Measurements from ENCODE around the gene PSMG3.

PSMG3 gene

DNA sequence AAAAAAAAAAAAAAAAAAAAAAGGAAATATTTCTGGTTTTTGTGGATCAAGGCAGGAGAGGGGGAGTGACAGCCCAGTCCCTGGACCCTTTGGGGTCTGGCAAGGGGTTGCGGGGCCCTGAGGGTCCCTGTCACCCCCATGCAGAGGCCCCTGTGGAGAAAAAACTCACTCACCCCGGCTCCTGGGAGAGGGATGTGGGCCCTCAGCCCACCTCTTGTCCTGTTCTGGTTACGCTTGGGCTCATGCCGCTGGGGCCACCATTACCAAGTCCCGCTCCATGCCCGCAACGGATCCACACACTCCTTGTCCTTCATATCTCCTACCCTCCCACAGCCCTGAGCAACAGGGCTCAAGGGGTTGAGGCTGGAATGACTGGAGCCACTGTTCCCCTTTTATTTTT, 12.8 kb downstream of the PSMG3 start:
- no peak for DNase-seq

DNA sequence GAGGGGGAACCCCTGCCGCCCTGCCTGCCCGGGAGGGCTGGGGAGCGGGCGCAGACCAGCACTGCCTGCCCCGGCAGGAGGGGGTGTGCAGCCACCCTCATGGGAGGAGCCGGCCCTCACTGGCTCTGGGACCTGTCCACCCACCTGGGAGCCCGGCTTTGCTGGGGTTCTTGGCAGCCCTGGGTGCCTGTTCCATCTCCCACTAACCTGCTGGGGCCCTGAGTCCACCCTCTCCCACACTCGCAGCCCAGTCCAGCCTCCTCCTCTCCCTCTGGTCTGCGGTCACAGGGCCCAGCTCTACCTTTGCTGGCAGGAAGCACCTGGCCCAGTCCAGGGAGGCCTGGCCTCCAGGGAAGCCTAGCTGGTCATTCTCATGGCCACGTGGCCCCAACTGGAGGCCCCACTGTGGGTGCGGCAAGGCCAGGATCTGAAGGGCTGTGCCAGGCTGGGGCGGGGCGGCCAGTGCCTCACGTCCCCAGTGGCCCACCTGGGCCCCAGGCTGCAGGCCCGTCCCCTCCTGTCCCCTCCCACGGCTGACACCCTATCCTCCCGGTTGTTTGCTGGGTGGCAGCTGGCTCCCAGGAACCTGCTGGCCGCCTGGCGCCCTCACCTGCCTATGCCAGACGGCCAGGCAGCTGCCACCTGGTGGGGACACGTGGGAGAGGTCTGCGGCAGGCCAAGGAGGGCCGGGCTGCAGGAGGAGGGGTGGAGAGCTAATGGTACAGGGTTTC, 13.9 kb downstream of the PSMG3 start, which contains the start of gene TMEM184A:
TMEM184A (minus strand) TSS at position 393 of the 731 bp plus-strand sequence. CDS start 721 bp downstream, outside the sequence.
- no peak for DNase-seq

DNA sequence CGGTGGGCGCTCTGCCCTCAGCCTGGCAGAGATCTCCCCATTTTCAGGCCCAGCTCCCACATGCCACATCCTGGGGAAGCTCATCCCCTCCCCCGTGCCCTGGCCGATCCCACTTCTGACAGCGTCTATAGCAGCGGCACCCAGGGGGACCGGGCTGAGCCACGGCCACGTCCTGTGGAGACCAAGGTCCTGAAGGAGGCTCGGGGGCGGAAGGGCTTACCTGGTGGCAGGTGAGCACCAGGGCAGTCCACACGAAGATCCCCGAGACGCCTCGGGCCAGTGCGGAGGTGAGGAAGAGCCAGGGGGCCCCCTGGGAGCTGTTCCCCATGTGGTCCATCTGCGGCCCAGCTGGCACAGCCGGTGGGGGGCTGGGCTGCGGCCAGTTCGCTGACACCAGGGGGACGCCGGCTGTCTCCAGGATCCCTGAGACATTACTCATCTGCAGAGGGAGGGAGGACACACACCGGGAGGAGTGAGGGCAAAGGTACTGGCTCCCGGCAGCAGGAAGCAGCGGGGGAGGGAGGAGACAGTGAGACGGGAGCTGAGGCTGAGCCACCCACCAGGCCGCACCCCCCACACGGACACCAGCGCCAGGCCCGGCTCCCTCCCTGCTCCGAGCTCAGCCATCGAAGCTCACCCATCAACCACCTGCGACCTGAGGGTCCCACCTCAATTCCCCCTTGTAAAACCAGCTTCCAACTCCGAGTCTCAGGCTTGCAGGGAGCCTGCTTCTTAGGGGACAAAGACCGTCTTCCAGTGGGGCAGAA, 14.6 kb downstream of the PSMG3 start:
- DNase-seq, result peak; percentile 90

DNA sequence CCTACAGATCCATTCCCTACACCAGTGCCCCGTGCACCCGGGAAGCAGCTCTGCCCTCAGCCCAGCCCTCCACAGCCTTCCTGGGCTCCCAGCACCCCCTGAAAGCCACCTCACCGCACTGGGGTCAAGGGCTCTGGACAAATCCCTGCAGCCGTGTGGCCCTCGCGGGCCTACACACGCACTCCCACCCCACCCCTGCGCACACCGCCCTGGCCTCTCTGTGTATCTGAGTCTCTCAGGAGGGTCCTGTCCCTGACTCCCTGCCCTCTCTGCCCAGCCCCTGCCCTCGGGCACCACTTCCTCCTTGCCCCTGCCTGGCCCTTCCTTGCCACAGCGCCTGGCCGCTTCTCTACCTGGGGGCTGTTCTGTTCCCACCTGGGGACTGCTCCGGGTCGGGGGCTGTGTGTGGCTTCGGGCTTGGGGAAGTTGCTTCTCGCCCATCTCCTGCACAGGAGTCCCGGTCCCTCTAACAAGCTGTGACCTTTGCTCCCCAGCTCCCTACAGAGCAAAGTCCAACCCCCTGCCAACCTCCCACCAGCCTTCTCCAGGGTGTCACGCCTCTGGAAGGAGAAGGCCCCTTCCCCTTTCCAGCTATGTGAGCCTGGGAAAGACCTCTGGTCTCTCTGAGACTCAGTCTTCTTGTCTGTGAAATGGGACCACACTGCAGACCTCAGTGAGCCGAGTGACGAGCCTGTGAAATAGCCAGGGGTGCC, 15.3 kb downstream of the PSMG3 start:
- DNase-seq, result no peak

DNA sequence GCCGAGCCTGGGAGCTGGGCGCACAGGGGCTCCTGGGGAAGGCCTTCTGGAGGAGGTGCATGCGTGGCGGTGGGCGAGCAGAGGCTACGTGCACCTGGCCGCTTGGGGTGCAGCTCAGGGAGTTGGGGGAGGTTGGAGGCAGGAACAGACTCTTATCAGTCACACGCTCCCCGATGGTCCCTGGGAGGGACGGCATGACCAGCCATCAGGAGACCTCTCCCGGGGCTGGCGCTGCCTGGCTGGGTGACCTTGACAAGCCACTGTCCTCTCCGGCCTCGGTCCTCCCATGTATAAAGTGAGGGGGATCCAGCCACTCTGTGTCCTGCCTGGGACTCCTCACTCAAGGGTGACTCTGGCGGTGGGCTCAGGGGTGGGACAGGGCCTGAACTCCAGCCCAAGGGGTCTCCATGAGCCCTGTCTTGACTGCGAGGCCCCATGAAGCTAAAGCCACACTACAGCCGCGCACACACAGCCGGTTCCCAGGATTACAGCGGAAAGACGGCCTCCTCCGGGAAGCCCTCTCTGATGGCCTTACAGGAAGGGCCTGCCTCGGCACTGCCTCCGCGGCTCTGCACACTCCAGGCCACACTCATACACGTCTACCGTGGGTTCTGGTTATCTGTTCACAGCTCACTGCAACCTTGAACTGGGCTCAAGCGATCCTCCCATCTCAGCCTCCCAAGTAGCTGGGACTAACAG, 16.2 kb downstream of the PSMG3 start:
- DNase-seq, result no peak

DNA sequence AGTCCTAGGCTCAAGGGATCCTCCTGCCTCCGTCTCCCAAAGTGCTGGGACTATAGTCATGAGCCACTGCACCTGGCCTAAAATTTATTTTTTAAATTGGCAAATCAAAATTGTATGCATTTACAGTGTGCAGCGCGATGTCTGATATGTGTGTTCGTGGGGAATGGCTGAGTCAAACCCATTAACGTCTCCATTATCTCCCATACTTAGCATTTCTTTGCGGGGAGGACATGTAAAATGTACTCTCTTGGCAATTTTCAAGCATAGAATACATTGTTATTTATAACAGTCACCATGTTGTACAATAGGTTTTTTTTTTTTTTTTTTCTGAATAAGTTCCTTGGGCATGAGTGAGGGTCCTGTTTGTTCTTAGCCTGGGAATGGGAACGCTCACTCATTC, 17.6 kb downstream of the PSMG3 start:
- DNase-seq, result peak; percentile 58

DNA sequence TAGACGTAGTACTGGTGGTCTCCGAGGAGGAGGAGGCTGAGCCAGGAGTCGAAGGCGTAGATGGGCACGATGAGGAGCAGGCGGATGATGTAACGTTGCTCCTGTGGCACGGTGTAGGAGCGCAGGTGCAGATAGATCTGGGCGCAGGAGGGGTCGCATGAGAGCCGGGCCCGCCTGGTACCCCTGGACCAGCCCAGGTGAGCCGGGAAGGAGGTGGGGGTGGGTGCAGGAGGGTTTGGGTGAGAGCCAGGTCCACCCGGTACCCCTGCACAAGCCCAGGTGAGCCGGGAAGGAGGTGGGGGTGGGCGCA, 19.0 kb downstream of the PSMG3 start:
- no peak for DNase-seq

DNA sequence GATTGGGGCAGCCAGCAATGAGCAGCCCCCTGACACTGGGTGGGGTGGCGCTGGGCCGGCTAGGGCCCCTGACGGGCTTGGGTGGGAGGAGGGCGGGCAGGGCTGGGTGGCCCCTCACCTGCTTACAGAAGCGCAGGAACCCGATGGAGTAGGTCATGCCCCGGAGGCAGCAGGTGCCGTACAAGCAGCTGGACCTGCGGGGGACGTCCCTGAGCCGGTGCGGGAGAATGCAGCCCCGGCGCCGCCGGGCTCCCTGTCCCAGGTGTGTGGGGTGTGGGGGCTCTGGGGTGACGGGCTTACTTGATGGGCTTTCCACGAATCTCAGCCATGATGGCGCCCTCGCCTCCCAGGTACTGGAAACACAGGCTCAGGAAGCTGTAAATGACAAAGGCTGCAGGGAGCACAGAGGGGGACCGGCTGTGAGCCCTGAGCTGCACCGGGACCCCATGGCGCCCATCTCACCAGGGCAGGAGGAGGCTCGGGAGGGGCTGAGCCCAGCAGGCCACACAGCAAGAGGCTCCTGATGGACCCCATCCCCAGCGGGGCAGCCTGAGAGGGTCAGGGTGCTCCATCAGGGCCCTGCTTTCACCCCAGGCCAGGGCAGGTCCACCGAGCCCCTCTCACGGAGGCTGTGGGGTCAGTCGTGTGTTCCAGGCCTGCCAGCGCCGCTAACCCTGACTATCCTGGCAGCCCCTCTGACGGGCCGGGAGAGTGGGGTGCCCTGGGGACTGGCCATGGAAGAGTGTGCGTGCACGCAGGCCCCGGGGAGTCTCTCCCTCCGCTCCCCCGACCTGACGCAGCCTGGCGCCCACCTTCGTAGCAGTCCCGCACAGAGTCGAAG, 19.6 kb downstream of the PSMG3 start:
- no peak for DNase-seq

DNA sequence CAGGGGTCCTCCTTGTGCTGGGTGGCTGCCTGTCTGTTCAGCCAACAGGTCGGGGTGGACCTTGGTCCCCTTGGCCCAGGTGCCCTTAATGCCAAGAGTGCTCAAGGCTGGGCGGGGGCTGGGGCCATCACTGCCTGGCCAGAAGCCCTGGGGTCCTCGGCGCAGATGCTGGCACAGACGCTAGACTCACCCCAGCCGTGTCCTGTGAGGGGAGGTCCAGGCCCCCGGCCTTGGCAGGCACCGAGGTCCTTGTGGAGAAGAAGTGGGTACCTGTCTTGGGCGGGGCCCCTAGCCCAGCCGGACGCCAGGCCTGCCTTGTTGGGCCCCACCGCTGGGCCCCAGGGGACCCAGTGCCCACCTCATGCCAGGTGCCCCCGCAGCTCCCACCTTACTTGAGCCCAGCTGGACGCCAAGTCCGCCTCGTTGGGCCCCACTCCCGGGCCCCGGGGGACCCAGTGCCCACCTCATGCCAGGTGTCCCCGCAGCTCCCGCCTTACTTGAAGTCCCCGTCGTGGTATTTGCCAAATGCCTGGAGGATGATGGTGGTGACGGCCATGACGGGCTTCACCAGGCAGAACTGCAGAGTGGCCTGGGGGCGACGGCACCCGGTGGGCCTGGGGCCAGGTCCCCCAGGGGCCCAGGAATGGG, 20.4 kb downstream of the PSMG3 start:
- DNase-seq, result no peak

DNA sequence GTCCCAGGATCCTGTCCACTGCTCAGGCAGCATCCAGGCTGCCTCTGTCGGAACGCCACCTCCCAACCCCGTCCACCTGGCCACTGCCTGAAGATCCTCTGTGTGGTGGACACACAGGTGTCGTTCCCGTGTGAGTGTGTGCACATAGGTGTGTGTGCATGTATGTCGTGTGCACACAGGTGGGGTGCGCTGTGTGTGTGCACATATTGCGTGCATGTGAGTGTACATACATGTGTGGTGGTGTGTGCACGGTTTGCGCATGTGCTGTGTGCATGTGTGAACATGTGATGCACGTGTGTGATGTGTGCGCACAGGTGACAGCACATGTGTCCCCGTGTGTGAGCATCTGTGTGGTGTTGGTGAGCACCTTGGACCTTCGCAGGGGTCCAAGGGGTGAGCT, 20.9 kb downstream of the PSMG3 start:
- no peak for DNase-seq

DNA sequence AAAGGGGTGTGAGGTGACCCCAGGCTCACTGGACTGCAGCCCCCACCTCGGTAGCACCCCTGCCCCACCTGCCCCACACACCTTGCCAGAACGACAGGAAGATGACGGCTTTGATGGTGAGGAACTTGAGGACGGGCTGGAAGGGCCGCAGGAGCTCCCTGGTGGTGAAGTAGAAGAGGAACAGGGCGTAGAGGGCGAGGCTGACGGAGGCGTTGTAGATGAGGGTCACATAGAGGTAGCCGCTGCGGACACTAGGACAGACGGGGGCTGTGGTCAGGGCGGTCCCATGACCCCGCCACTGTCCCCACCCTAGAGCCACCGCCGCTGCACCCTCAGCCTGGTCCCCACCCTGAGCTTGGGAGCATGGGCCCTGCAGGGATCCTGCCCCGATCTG, 21.4 kb downstream of the PSMG3 start:
- no peak for DNase-seq

DNA sequence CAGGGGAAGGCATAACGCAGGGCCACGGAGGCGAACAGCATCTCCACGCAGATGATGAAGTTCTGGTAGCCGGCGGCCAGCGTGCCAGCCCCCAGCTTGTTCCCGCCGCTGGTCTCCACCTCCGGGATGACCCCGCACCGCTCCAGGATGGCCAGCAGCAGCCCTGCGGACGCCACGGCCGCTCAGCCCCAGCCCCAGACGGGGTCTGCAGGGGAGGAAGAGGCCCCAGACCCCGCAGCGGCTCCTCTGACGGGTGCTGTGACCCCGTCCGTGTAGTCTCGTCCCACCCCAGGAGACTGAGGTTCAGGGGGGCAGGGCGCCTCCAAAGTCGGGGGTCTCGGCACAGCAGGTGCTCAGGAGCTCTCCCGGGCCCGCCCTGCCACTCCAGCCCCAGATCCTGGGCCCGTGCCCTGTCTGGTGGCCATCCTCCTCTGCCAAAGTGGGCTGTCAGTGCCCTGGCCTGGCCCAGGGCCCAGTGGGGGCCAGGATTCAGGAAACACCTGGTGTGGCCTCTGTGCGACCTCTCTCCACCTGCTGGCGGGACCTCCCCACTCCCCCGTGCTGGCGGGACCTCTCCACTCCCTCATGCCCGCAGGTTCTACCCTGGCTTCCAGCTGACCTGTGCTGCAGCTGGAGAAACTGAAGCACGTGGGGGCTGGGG, 21.9 kb downstream of the PSMG3 start:
- no peak for DNase-seq

DNA sequence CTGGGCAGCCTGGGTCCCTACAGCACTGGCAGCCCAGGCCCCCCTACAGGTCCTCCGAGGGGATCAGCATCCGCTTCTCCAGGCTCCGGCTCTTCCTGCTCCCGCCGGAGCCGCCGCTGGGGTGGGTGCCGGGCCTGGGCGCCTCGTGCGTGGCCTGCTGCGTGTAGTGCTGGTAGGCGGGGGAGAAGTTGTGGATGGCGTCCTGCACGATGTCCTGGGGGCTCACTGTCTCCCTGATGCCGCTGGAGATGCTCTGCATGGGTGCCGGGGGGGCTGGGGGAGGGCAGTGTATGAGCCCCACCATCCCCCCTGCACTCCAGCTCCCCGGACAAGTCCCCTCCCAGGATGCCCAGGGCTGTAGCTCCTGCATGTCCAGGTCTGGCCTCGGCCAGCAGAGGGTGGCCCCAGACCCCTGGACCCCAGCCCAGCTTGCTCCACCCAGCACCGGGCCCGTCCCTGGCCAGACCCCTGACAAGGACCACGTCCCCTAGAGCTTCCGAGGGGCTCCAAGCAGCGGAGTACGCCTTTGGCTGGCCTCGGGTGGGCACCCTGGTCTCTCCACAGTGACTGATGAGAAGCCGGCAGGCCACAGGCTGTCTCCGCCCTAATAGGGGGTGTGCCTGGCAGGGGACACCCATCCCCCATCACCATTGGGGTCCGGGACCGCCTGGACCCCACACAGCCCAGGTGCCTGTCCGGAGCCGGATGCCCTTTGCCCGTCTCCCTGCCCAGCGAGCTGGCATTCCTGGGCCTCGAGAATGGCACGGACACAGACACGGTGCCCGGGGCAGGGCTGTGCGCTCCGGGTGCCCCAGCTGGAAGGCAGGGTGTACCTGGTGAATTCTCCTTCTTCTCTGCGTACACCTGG, 22.7 kb downstream of the PSMG3 start:
- no peak for DNase-seq

DNA sequence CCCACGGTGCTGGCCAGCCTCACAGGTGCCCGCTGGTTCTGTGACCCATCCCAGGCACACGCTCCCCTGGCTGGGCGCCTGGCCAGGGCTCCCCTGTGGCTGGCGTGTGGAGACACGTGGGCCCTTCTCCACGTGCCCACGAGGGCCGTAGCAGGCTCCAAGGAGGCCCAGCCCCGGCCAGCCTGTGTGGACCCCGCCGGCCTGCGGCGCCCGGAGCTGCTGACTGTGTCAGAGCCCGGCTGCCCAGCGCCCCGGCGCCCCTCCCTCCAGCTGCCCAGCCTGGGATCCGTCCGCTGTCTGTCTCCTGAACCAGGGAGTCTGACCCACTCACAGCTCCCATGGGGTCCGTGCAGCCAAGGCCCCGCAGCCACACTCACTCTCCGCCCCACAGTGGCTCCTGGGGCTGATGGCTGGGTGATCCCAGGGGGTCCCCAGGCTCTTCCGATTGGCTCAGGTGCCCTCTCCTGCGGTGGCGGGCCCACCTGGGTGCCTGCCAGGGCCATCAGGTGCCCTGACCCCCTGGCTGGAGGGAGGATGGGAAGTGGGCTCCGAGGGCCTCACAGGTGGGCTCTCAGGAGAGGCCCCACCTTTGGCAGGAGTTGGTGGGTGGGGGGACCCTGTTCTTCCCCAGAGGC, 23.4 kb downstream of the PSMG3 start:
- DNase-seq, result no peak

DNA sequence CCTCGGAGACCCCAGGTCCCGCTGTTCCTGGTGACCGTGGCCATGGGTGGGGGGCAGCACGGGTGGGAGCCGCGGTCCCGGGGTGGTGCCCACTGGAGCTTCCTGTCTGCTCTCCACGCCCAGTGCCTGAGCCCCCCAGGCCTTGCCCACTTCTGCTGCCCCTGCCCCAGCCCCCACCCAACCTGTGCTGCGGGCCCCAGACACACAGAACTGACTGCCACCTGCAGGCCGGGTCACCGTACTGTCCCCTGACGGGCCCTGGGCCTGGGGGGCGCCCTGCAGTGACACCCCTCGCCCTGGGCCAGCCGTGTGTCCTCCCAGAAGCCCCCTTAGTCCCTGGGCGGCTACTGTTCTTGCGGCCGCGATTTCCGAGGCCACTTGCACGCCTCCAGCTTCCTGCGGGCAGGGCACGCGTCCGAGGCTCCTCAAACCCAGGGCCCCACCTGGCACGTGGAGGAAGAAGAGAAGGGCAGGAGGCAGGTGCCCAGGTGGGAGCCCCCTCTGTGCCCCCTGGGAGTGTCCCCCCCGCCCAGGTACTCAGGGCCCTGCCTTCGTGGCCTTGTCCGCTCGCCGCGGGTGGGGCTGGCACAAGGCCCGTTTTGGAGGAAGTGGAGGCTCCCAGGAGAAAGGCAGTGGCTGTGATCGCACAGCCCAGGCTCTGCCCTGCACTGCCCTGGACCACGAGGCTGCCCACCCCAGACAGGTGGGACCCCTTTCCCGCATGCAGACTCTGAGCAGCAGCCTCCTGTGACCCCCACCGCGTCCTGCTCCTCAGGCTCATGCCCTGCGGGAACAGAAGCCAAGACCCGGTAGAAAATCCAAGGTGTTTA, 24.2 kb downstream of the PSMG3 start:
- no peak for DNase-seq

DNA sequence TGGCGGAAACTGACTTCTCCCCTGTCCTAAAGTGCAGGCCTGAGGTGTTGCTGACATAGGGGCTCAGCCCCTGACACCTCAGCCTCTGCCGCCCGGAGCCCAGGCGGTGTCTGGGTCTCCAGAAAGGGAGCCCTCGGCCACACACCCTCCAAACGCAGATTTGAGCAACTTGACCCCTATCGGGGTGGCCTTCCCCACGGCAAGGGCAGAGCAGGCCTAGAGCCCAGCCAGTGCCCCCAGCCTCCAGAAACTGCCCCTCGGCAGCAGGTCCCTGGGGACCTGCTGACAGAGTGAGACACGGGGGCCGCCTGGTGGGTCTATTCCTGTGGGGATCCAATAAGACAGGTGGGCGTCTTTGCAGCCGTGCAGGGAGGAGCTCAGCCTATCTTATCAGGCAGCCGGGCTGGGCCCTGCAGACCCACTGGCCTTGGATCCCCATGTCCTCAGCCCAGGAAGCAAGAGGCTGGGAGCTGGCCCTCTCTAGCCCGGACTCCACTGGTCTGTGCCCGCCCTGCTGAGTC, 24.9 kb downstream of the PSMG3 start:
- DNase-seq, result no peak

DNA sequence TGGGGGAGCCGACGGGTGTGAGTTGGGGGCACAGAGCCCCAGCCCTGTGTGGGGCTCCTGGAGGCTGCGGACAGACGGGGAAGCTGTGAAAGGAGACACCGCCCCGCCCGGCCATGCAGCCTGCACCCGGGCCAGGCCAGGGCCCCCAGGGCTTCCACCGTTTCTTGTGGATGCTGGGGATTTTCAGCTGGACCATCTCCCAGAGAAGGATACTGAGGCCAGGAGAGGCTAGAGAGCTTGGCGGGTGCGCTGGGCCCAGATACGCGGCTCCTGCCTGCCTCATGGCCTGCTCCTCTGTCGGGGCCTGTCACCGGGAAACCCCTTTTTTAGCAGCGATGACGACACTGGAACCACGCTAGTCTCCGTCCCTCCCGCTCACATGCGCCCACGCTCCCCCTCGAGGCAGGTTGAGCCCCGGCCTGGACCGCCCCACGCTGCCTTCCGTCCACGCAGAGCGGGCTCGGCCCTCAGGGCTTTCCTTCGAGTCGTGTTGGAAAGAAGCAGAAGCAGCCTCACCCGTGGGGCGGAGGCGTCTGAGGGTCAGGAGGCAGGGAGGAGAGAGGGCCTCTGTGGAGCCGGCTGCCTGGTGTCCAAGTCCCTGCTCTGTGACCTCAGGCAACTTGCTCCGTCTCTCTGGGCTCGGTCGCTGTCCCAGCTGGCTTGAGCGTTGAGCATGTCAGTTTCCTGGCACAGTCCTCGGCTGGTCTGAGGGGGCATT, 25.5 kb downstream of the PSMG3 start:
- DNase-seq, result no peak

DNA sequence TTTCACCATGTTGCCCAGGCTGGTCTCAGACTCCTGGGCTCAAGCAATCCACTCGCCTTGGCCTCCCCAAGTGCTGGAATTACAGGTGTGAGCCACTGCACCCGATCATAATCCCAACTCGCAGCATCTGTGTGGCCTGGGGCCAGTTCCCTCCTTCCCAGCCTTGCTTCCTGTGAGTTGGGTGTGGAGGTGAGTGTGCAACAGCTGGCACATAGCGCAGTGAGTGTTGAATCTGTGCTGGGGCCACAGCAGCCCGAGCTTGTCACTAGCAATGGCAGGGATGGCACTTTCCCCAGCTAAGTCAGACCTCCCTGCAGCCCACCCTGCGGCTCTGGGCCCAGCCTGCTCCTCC, 26.0 kb downstream of the PSMG3 start:
- DNase-seq, result no peak
